Panc1 (cell line): Measurements from ENCODE around the gene NDUFC2. TPM values are rescaled to one million over a fixed set of nuclear protein-coding genes. Genes with fewer than 3 reads are reported as not detected.

Experiments
- ATAC-seq: fragments of 200-7000 bp; cut with Tn5 transposase; 2 replicates; pipeline ENCODE4 v1.9.1; 2020; ENCODE audit warnings: mild to moderate bottlenecking, moderate library complexity
- BruUV-seq: library from RNA; stranded (reverse); fragments of 400-500 nt; replicated peaks from 2 replicates; lab custom pipeline; 2021; lab: Mats Ljungman, UMichigan
- CTCF ChIA-PET: fragments of 300-600 bp; sonication (Branson Sonifier 250); formaldehyde crosslinking; loops from one replicate; lab custom pipeline; 2022; ENCODE audit warnings: antibody characterized with exemption; lab: Charles Lee
- POLR2A ChIA-PET: fragments of 300-600 bp; sonication (Branson Sonifier 250); formaldehyde crosslinking; loops from one replicate; lab custom pipeline; 2022; ENCODE audit warnings: antibody characterized with exemption; lab: Charles Lee
- DNase-seq: peaks from one replicate; pipeline ENCODE4 v3.0.0-alpha.2; 2010; ENCODE audit warnings: low read depth, low spot score
- H3K27ac ChIP-seq: 2 replicates; pipeline ENCODE4 v1.5.1; 2011; ENCODE audit warnings: mild to moderate bottlenecking, low read length, inconsistent platforms
- H3K27me3 ChIP-seq: fragments of 200-500 bp; sonication (Bioruptor generic); 2 replicates; pipeline ENCODE4 v1.6.0; 2014; ENCODE audit warnings: low read length, inconsistent platforms; ENCODE audit not compliant: control insufficient read depth, insufficient read depth
- H3K36me3 ChIP-seq: fragments of 200-500 bp; sonication (Bioruptor generic); 2 replicates; pipeline ENCODE4 v1.5.1; 2014; ENCODE audit warnings: inconsistent platforms, mild to moderate bottlenecking, low read length, moderate library complexity; ENCODE audit not compliant: control insufficient read depth, insufficient read depth
- H3K4me1 ChIP-seq: 2 replicates; pipeline ENCODE4 v1.5.1; 2011; ENCODE audit warnings: inconsistent platforms, mild to moderate bottlenecking, low read length, moderate library complexity; ENCODE audit not compliant: control insufficient read depth, insufficient read depth
- H3K4me3 ChIP-seq, 2 experiments: 2 replicates each; pipeline ENCODE4 v1.5.1; 2011 to 2012; ENCODE audit warnings: low read depth in 2 of 2, low read length in 2 of 2, mild to moderate bottlenecking in 2 of 2, inconsistent platforms in 1 of 2, moderate library complexity in 1 of 2
- H3K9me3 ChIP-seq: fragments of 200-500 bp; sonication (Bioruptor generic); 2 replicates; pipeline ENCODE4 v1.5.1; 2014; ENCODE audit warnings: low read depth, mild to moderate bottlenecking, inconsistent platforms, low read length, moderate library complexity; ENCODE audit not compliant: control insufficient read depth, insufficient read depth
- CTCF ChIP-seq: fragments of 450-650 bp; IDR thresholded peaks from 2 replicates; pipeline ENCODE4 v1.5.1; 2017; ENCODE audit warnings: mild to moderate bottlenecking
- POLR2AphosphoS5 ChIP-seq: IDR thresholded peaks from 2 replicates; pipeline ENCODE4 v1.6.1; 2012; ENCODE audit warnings: mild to moderate bottlenecking, low read depth, low read length, moderate library complexity
- SIN3A ChIP-seq: IDR thresholded peaks from 2 replicates; pipeline ENCODE4 v1.6.1; 2012; ENCODE audit warnings: low read depth, mild to moderate bottlenecking, low read length, moderate library complexity, borderline replicate concordance; ENCODE audit not compliant: insufficient read depth
- TCF7L2 ChIP-seq: IDR thresholded peaks from 2 replicates; pipeline ENCODE4 v1.6.1; 2011; ENCODE audit warnings: mild to moderate bottlenecking, low read depth, low read length, inconsistent platforms
- in situ Hi-C: cut with HindIII; loops from 2 replicates; pipeline ENCODE4 v1.10.0; 2016; ENCODE audit warnings: low sequenced_read_pairs, low pct_unique_long_range_greater_than_20kb
- intact Hi-C: fragments of 100-400 bp; cut with micrococcal nuclease; formaldehyde crosslinking; loops from one replicate; pipeline ENCODE4 v1.10.0; 2022; ENCODE audit not compliant: unreplicated experiment
- total RNA-seq: library from RNA; stranded (reverse); gene quantifications from one replicate; pipeline ENCODE4 v1.2.1, GENCODE V29; 2021; ENCODE audit not compliant: unreplicated experiment
- TF ChIP-seq, protein P1 (sequence below), 2 experiments: IDR thresholded peaks; 2 replicates each; pipeline ENCODE4 v1.6.1; 2011 to 2012; ENCODE audit warnings: low read depth in 2 of 2, control low read depth in 1 of 2, low read length in 1 of 2, mild to moderate bottlenecking in 1 of 2, moderate library complexity in 1 of 2; ENCODE audit not compliant: insufficient read depth in 1 of 2

The NDUFC2 gene
- total RNA-seq, 1 experiment from 2014 or later: 308 TPM

DNA sequence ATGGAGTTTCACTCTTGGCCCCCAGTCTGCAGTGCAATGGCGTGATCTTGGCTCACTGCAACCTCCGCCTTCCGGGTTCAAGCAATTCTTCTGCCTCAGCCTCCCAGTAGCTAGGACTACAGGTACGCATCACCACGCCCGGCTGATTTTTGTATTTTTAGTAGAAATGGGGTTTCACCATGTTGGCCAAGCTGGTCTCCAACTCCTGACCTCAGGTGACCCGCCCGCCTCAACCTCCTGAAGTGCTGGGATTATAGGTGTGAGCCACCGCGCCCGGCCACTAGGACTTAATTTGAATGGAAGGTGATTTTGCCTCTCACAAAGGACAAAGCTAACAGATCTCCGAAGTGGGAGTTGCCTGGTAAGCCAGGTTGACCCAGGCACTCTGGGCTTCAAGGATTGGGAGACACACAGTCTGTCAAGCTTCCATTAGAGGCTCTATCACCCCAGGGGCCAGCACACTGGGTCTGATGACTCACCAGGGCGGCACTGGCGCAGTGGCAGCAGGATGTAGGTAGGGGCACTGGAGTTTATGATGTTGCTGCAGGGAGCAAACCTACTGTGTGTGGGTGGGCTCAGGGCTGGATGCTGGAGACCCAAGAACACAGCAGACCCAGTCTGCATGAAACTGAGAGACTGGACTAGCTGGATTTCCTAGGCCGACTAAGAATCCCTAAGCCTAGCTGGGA, 38.8 kb downstream of the NDUFC2 start:
- intact Hi-C loops: no loop called here
- TF ChIP-seq, protein P1, sequence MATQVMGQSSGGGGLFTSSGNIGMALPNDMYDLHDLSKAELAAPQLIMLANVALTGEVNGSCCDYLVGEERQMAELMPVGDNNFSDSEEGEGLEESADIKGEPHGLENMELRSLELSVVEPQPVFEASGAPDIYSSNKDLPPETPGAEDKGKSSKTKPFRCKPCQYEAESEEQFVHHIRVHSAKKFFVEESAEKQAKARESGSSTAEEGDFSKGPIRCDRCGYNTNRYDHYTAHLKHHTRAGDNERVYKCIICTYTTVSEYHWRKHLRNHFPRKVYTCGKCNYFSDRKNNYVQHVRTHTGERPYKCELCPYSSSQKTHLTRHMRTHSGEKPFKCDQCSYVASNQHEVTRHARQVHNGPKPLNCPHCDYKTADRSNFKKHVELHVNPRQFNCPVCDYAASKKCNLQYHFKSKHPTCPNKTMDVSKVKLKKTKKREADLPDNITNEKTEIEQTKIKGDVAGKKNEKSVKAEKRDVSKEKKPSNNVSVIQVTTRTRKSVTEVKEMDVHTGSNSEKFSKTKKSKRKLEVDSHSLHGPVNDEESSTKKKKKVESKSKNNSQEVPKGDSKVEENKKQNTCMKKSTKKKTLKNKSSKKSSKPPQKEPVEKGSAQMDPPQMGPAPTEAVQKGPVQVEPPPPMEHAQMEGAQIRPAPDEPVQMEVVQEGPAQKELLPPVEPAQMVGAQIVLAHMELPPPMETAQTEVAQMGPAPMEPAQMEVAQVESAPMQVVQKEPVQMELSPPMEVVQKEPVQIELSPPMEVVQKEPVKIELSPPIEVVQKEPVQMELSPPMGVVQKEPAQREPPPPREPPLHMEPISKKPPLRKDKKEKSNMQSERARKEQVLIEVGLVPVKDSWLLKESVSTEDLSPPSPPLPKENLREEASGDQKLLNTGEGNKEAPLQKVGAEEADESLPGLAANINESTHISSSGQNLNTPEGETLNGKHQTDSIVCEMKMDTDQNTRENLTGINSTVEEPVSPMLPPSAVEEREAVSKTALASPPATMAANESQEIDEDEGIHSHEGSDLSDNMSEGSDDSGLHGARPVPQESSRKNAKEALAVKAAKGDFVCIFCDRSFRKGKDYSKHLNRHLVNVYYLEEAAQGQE (IDR thresholded peaks at IDR 0.05; ENCODE audit: insufficient read depth in 1 of 2, low read depth in 2 of 2, low read length in 1 of 2): no peak
- no peak for TF ChIP-seq SIN3A
- no peak for TF ChIP-seq POLR2AphosphoS5
- no peak for TF ChIP-seq TCF7L2
- no peak for TF ChIP-seq CTCF
- Histone ChIP-seq H3K4me1 (peaks cover 13% of the 10 kb centered on the region), H3K4me3 (no peak overlapping the region), H3K36me3 (no peaks in the 10 kb centered on the region), H3K27me3 (no peaks in the 10 kb centered on the region), H3K9me3 (no peaks in the 10 kb centered on the region), H3K27ac (peak overlapping the region; percentile 81)
- ChIA-PET POLR2A (interaction anchor here (0.6 kb wide), 1 partner anchor 37 kb away, joined by 3 read pairs; no protein-coding TSS in a partner anchor), CTCF (no interaction called here)
- no TSS peak for BruUV-seq
- ATAC-seq (no peak; the same call in 1 of the 2 replicates), DNase-seq (no peak)
- in situ Hi-C loops: no loop called here

GRCh38 chr11:78039919-78040671, 39.6 kb downstream of the NDUFC2 start:
- Histone ChIP-seq H3K4me3 (peak overlapping the region; percentile 1 to 34; a peak in 2 of 4 replicates), H3K4me1 (peaks cover 10% of the 10 kb centered on the region), H3K9me3 (no peaks in the 10 kb centered on the region), H3K27ac (peak overlapping the region; percentile 81), H3K36me3 (no peaks in the 10 kb centered on the region), H3K27me3 (no peaks in the 10 kb centered on the region)
- in situ Hi-C loops (no loop called here), intact Hi-C loops (no loop called here)
- ATAC-seq: peak; percentile 75
- TF ChIP-seq POLR2AphosphoS5: no peak
- no peak for TF ChIP-seq TCF7L2
- no peak for TF ChIP-seq CTCF
- TF ChIP-seq SIN3A: no peak
- TF ChIP-seq, protein P1 (IDR thresholded peaks at IDR 0.05; ENCODE audit: insufficient read depth in 1 of 2, low read depth in 2 of 2, low read length in 1 of 2): no peak
- CTCF ChIA-PET: no interaction called here
- DNase-seq: no peak
- POLR2A ChIA-PET: interaction anchor here (0.6 kb wide), 2 partner anchors 37 to 495 kb away, joined by 3 to 6 read pairs; no protein-coding TSS in a partner anchor
- no TSS peak for BruUV-seq
